ENCODE data around the gene PRPS2.

GRCh38 chrX:12814420-12814819 lies 23.2 kb downstream of the PRPS2 start:
- TF ChIP-seq SP1 (IDR thresholded peaks at IDR 0.05; ENCODE audit: low read depth) (no peak), CTCF (IDR thresholded peaks at IDR 0.05 in 2 of 3, conservative IDR thresholded peaks at IDR 0.05 in 1 of 3; ENCODE audit: borderline replicate concordance in 1 of 3, insufficient read depth in 1 of 3, low read depth in 2 of 3, low read length in 2 of 3) (peak; percentile 34 to 48 (median 35); a peak in 4 of 6 replicates), EGR1 (IDR thresholded peaks at IDR 0.05; ENCODE audit: low read depth) (no peak), MAX (IDR thresholded peaks at IDR 0.05) (no peak), TCF7L2 (IDR thresholded peaks at IDR 0.05; ENCODE audit: borderline replicate concordance, extremely low read depth, insufficient read depth, insufficient read length) (no peak), SIN3A (IDR thresholded peaks at IDR 0.05; ENCODE audit: low read depth) (no peak)
